Pancreas (tissue), 10 donors: ENCODE data around the gene JAK3. TPM values are rescaled to one million over a fixed set of nuclear protein-coding genes. Genes with fewer than 3 reads are reported as not detected.
A peak's percentile ranks its signal among the peaks of the same experiment; 100 is the strongest.

Experiments
- ATAC-seq, 4 donors: fragments of 200-7000 bp; cut with Tn5 transposase; one replicate each; pipeline versions ENCODE4 v1.8.0 to v1.9.1; 2020; ENCODE audit warnings: mild to moderate bottlenecking in 4 of 4, moderate library complexity in 4 of 4
- DNase-seq, 6 donors: peaks; one replicate each; pipeline ENCODE4 v3.0.0-alpha.2; 2020
- FAIRE-seq: peaks from 2 replicates; lab custom pipeline; 2012; peaks lifted over from hg19 to GRCh38; lab: Jason Lieb, UNC
- H3K27ac ChIP-seq, 4 donors: fragments of 200-600 bp; sonication (generic); 1 replicate in 3 of 4; 2 replicates in 1 of 4; pipeline versions ENCODE4 v1.5.0 to v1.8.0; 2020
- H3K27me3 ChIP-seq, 4 donors: fragments of 200-600 bp; one replicate each; pipeline ENCODE4 v1.8.0; 2021
- H3K36me3 ChIP-seq, 3 donors: fragments of 200-600 bp; sonication (generic) in 1 of 3; one replicate each; pipeline versions ENCODE4 v1.5.0 to v1.8.0; 2020 to 2021
- H3K4me1 ChIP-seq, 3 donors: fragments of 200-600 bp; one replicate each; pipeline ENCODE4 v1.8.0; 2021
- H3K4me3 ChIP-seq, 4 donors: fragments of 200-600 bp; sonication (generic) in 2 of 4; one replicate each; pipeline versions ENCODE4 v1.5.0 to v1.8.0; 2020 to 2021
- H3K9me3 ChIP-seq, 4 donors: fragments of 200-600 bp; one replicate each; pipeline ENCODE4 v1.8.0; 2021
- CTCF ChIP-seq, 4 donors: fragments of 200-600 bp; sonication (generic) in 3 of 4; IDR thresholded peaks; one replicate each; pipeline versions ENCODE4 v1.5.0 to v1.8.0; 2021; ENCODE audit warnings: antibody characterized with exemption in 4 of 4
- WGBS, 2 donors: extraction: QIAGEN DNeasy Blood & Tissue Kit; methylation state at CpG; one replicate each; pipeline ENCODE4 v1.1.7; 2013; 5-methylcytosine and 5-hydroxymethylcytosine counted together
- intact Hi-C, 3 donors: fragments of 100-400 bp; cut with DNase I; formaldehyde crosslinking; loops; one replicate each; pipeline versions ENCODE4 v1.11.1 to v1.14.2; 2022
- polyA plus RNA-seq, 2 donors: library from polyadenylated mRNA; stranded (reverse); fragments of 200-250 nt; gene quantifications; one replicate each; pipeline ENCODE4 v1.2.3, GENCODE V29; 2013
- total RNA-seq, 6 donors: library from RNA; stranded (reverse); fragmentation: NEBNext Ultra II Directional in 4 of 6; extraction: Animal tissue kit (Norgen Biotek cat#: 25700) in 4 of 6; gene quantifications; one replicate each; pipeline versions ENCODE4 v1.2.1 to v1.2.4, GENCODE V29; 2021 to 2023
- donor health status: healthy with polysubstance abuse.
- donor health status: DM: no; HTN: no; CAD: no; lungs with moderate emphysema.
- donor health status: DM: no; HTN: no; CAD: no.
- donor health status: control.
- donor health status: control.
- donor health status: Bipolar disorder and iron deficiency.
- donor health status: DM: yes; HTN: yes; CAD: no.
- donor health status: DM: no; HTN: no; CAD: no.
- donor health status: DM: no; HTN: no; CAD: no.
- donor health status: DM: yes; HTN: yes; CAD: no.

Gene JAK3
- total and polyA plus RNA-seq, 8 donors = 1.1 to 6.6 (median 2.5) TPM

- Histone ChIP-seq H3K4me3 (peak overlapping the region in 2 of 4 donors; percentile 17 to 30), H3K27ac (no peak overlapping the region)
- 8 to 14% methylated on average over 28 to 29 of the region's 29 CpGs for WGBS, 2 donors
Observed at GRCh38 chr19:17829855-17830566, 17.8 kb downstream of the JAK3 start.

GRCh38 chr19:17826508-17827056, 21.2 kb downstream of the JAK3 start:
- no peak for FAIRE-seq
- Histone ChIP-seq H3K27ac (no peak overlapping the region), H3K4me1 (no peaks in the 10 kb centered on the region), H3K36me3 (no peaks in the 10 kb centered on the region), H3K4me3 (no peak overlapping the region), H3K27me3 (no peaks in the 10 kb centered on the region), H3K9me3 (no peaks in the 10 kb centered on the region)
- 72 to 76% methylated on average over 13 of the region's 13 CpGs for WGBS, 2 donors
- no peak for ATAC-seq
- intact Hi-C loops = no loop called here
- no peak for TF ChIP-seq CTCF (IDR thresholded peaks at IDR 0.05)
- DNase-seq = no peak

More at GRCh38 chr19:17829855-17830566, 17.8 kb downstream of the JAK3 start:
- intact Hi-C loops = no loop called here
- Histone ChIP-seq H3K9me3 (no peaks in the 10 kb centered on the region), H3K36me3 (no peaks in the 10 kb centered on the region), H3K4me1 (no peaks in the 10 kb centered on the region), H3K27me3 (no peaks in the 10 kb centered on the region)
- no peak for TF ChIP-seq CTCF (IDR thresholded peaks at IDR 0.05)
- ATAC-seq (peak; percentile 15 to 34 (median 32)), DNase-seq (peak in 5 of 6 donors; percentile 27 to 59 (median 31)), FAIRE-seq (no peak)

- TF ChIP-seq CTCF (IDR thresholded peaks at IDR 0.05) = no peak
- intact Hi-C loops = no loop called here
- Histone ChIP-seq H3K27me3 (no peaks in the 10 kb centered on the region), H3K4me1 (no peaks in the 10 kb centered on the region), H3K9me3 (no peaks in the 10 kb centered on the region), H3K4me3 (no peak overlapping the region), H3K36me3 (no peaks in the 10 kb centered on the region), H3K27ac (no peak overlapping the region)
- WGBS, 2 donors = 53 to 58% methylated on average over 8 of the region's 8 CpGs
- DNase-seq (no peak), ATAC-seq (no peak), FAIRE-seq (no peak)
Observed at GRCh38 chr19:17824339-17824738, 23.4 kb downstream of the JAK3 start.

- no peaks in the 10 kb centered on the region for H3K9me3 ChIP-seq
- no peaks in the 10 kb centered on the region for H3K27me3 ChIP-seq
- no peak for DNase-seq
- no peak within 1 kb of the TSS for H3K27ac ChIP-seq
- no peaks in the 10 kb centered on the region for H3K4me1 ChIP-seq
- ATAC-seq = no peak
- WGBS, 2 donors = 53 to 58% methylated on average over 34 of the region's 34 CpGs
- H3K36me3 ChIP-seq = no peaks in the 10 kb centered on the region
- intact Hi-C loops = no loop called here
- no peak within 1 kb of the TSS for H3K4me3 ChIP-seq
- TF ChIP-seq CTCF (IDR thresholded peaks at IDR 0.05) = no peak
- no peak for FAIRE-seq
Observed at GRCh38 chr19:17821190-17821589, 26.6 kb downstream of the JAK3 start, which contains the start of gene INSL3. Gene INSL3 (minus strand): TSS chr19:17821519. CDS start chr19:17821506, 13 bp downstream.
